Measurements from ENCODE around the gene TMEM255B. TPM values are rescaled to one million over a fixed set of nuclear protein-coding genes. Genes with fewer than 3 reads are reported as not detected.

TMEM255B gene
- total RNA-seq, 1 donor from 2014 or later, result 8.4 TPM

DNA sequence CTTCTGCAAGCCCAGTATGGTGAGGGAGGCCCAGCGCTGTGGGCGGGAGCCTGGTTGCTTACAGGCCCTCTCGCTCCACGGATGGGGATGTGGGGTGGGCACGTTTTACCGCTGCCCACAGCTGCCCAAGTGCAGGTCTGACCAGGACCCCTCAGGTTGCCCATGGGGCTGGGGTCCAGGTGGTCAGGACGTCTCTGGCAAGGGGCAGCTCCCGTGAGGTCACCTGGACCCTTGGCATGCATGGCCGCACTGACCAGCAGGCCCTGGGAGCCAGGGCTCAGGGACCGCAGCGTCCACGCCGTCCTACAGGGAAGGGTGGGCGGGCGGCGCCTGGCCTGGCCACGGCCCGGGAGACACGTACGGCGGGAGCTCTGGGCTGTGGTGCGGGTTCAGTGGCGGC, 72.0 kb downstream of the TMEM255B start:
- Histone ChIP-seq H3K9me3 (ENCODE audit: insufficient read depth, low read depth, low read length) (no peaks in the 10 kb centered on the region), H3K4me2 (ENCODE audit: low read length) (no peak overlapping the region), H2AFZ (ENCODE audit: low read depth, low read length) (no peak overlapping the region), H4K20me1 (ENCODE audit: insufficient read depth, low read length) (peaks cover 14% of the 10 kb centered on the region), H3K4me1 (ENCODE audit: insufficient read depth, low read length) (no peaks in the 10 kb centered on the region), H3K27me3 (ENCODE audit: insufficient read depth, low read length) (no peaks in the 10 kb centered on the region), H3K79me2 (ENCODE audit: insufficient read depth, low read length) (no peaks in the 10 kb centered on the region), H3K9ac (ENCODE audit: low read length) (no peak overlapping the region), H3K36me3 (ENCODE audit: insufficient read depth, low read length) (peaks cover 7% of the 10 kb centered on the region), H3K4me3 (ENCODE audit: insufficient read depth, low read depth, low read length) (no peak overlapping the region), H3K27ac (ENCODE audit: low read depth, low read length) (no peak overlapping the region)
- Mint-ChIP-seq H3K27ac (ENCODE audit: unreplicated experiment) (no peak overlapping the region), H3K4me3 (ENCODE audit: unreplicated experiment) (no peak overlapping the region), H3K36me3 (ENCODE audit: low read depth, unreplicated experiment) (peaks cover 13% of the 10 kb centered on the region), H3K27me3 (ENCODE audit: low read depth, unreplicated experiment) (no peaks in the 10 kb centered on the region), H3K4me1 (ENCODE audit: low read depth, unreplicated experiment) (no peaks in the 10 kb centered on the region), H3K9me3 (ENCODE audit: unreplicated experiment) (no peaks in the 10 kb centered on the region)
- TF ChIP-seq, protein P1, sequence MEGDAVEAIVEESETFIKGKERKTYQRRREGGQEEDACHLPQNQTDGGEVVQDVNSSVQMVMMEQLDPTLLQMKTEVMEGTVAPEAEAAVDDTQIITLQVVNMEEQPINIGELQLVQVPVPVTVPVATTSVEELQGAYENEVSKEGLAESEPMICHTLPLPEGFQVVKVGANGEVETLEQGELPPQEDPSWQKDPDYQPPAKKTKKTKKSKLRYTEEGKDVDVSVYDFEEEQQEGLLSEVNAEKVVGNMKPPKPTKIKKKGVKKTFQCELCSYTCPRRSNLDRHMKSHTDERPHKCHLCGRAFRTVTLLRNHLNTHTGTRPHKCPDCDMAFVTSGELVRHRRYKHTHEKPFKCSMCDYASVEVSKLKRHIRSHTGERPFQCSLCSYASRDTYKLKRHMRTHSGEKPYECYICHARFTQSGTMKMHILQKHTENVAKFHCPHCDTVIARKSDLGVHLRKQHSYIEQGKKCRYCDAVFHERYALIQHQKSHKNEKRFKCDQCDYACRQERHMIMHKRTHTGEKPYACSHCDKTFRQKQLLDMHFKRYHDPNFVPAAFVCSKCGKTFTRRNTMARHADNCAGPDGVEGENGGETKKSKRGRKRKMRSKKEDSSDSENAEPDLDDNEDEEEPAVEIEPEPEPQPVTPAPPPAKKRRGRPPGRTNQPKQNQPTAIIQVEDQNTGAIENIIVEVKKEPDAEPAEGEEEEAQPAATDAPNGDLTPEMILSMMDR (IDR thresholded peaks at IDR 0.05; ENCODE audit: insufficient read depth, low read depth, low read length), result no peak
- TF ChIP-seq EZH2 (IDR thresholded peaks at IDR 0.05; ENCODE audit: insufficient read depth, low read length), result no peak
- FAIRE-seq (no peak), DNase-seq (ENCODE audit: low read depth) (no peak)

DNA sequence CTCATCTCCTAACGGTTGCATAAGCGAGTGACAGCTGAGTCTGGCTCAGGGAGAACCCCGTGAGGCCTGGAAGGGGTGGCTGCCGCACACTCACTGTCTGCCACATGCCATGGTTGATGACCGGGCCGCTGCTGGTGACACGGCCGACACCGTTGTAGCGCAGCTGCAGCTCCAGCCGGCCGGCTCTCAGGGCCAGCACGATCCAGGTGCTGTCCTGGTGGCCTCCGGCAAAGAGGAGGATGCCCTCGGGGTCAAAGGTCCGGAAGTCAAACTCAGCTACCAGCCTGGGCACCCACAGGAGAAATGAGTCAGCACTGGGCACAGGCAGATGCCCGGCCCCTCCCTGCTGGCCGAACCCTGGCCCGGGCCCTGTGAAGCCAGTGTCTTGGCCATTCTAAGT, 73.2 kb downstream of the TMEM255B start:
- H3K27ac Mint-ChIP-seq (ENCODE audit: unreplicated experiment), result no peak overlapping the region
- Histone ChIP-seq H2AFZ (ENCODE audit: low read depth, low read length) (no peak overlapping the region), H3K36me3 (ENCODE audit: insufficient read depth, low read length) (peaks cover 7% of the 10 kb centered on the region), H4K20me1 (ENCODE audit: insufficient read depth, low read length) (peaks cover 14% of the 10 kb centered on the region), H3K4me2 (ENCODE audit: low read length) (no peak overlapping the region), H3K79me2 (ENCODE audit: insufficient read depth, low read length) (no peaks in the 10 kb centered on the region), H3K27me3 (ENCODE audit: insufficient read depth, low read length) (no peaks in the 10 kb centered on the region), H3K4me1 (ENCODE audit: insufficient read depth, low read length) (peaks cover 5% of the 10 kb centered on the region), H3K9me3 (ENCODE audit: insufficient read depth, low read depth, low read length) (no peaks in the 10 kb centered on the region), H3K4me3 (ENCODE audit: insufficient read depth, low read depth, low read length) (no peak overlapping the region), H3K27ac (ENCODE audit: low read depth, low read length) (no peak overlapping the region), H3K9ac (ENCODE audit: low read length) (no peak overlapping the region)
- H3K27me3 Mint-ChIP-seq (ENCODE audit: low read depth, unreplicated experiment), result no peaks in the 10 kb centered on the region
- H3K9me3 Mint-ChIP-seq (ENCODE audit: unreplicated experiment), result no peaks in the 10 kb centered on the region
- FAIRE-seq (no peak), DNase-seq (ENCODE audit: low read depth) (no peak)
- H3K36me3 Mint-ChIP-seq (ENCODE audit: low read depth, unreplicated experiment), result peaks cover 15% of the 10 kb centered on the region
- H3K4me3 Mint-ChIP-seq (ENCODE audit: unreplicated experiment), result no peak overlapping the region
- TF ChIP-seq EZH2 (IDR thresholded peaks at IDR 0.05; ENCODE audit: insufficient read depth, low read length), result no peak
- TF ChIP-seq, protein P1 (IDR thresholded peaks at IDR 0.05; ENCODE audit: insufficient read depth, low read depth, low read length), result no peak
- peaks cover 4% of the 10 kb centered on the region for H3K4me1 Mint-ChIP-seq (ENCODE audit: low read depth, unreplicated experiment)

DNA sequence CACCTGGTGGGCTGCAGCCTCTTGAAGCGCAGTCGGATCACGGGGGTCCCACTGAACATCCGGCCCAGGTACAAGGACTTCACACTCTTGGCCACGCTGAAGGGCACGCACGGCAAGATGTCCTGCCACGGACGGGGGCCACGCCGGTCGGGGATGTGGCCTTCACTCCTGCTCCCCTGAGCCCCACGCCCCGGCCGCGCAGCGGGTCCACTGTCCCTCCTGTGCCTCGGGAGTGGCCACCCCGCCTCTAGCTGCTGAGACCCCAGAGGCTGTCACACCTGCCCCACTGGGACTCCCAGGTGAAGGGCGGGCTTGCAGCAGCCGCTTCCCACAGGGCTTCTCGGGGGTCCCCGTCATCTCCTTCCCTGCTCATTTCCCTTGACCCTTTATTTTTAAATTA, 73.6 kb downstream of the TMEM255B start:
- H3K9me3 ChIP-seq (ENCODE audit: insufficient read depth, low read depth, low read length), result no peaks in the 10 kb centered on the region
- H3K27me3 Mint-ChIP-seq (ENCODE audit: low read depth, unreplicated experiment), result no peaks in the 10 kb centered on the region
- DNase-seq (ENCODE audit: low read depth) (no peak), FAIRE-seq (no peak)
- no peak overlapping the region for H3K27ac Mint-ChIP-seq (ENCODE audit: unreplicated experiment)
- no peaks in the 10 kb centered on the region for H3K9me3 Mint-ChIP-seq (ENCODE audit: unreplicated experiment)
- H3K27ac ChIP-seq (ENCODE audit: low read depth, low read length), result no peak overlapping the region
- peaks cover 9% of the 10 kb centered on the region for H3K4me1 ChIP-seq (ENCODE audit: insufficient read depth, low read length)
- H3K4me3 Mint-ChIP-seq (ENCODE audit: unreplicated experiment), result no peak overlapping the region
- H3K27me3 ChIP-seq (ENCODE audit: insufficient read depth, low read length), result no peaks in the 10 kb centered on the region
- no peak overlapping the region for H3K4me2 ChIP-seq (ENCODE audit: low read length)
- no peak overlapping the region for H2AFZ ChIP-seq (ENCODE audit: low read depth, low read length)
- peaks cover 14% of the 10 kb centered on the region for H4K20me1 ChIP-seq (ENCODE audit: insufficient read depth, low read length)
- TF ChIP-seq EZH2 (IDR thresholded peaks at IDR 0.05; ENCODE audit: insufficient read depth, low read length), result no peak
- TF ChIP-seq, protein P1 (IDR thresholded peaks at IDR 0.05; ENCODE audit: insufficient read depth, low read depth, low read length), result no peak
- H3K79me2 ChIP-seq (ENCODE audit: insufficient read depth, low read length), result no peaks in the 10 kb centered on the region
- no peak overlapping the region for H3K4me3 ChIP-seq (ENCODE audit: insufficient read depth, low read depth, low read length)
- H3K36me3 ChIP-seq (ENCODE audit: insufficient read depth, low read length), result peaks cover 7% of the 10 kb centered on the region
- peaks cover 8% of the 10 kb centered on the region for H3K4me1 Mint-ChIP-seq (ENCODE audit: low read depth, unreplicated experiment)
- peaks cover 15% of the 10 kb centered on the region for H3K36me3 Mint-ChIP-seq (ENCODE audit: low read depth, unreplicated experiment)
- no peak overlapping the region for H3K9ac ChIP-seq (ENCODE audit: low read length)
